CD14-positive monocyte (primary cell): ENCODE measurements around the gene LAG3. TPM values are rescaled to one million over a fixed set of nuclear protein-coding genes. Genes with fewer than 3 reads are reported as not detected.

Experiments
- DNase-seq, 3 donors: peaks; one replicate each; pipeline ENCODE4 v3.0.0-alpha.2; 2011 to 2022
- H2AFZ ChIP-seq: 2 replicates; pipeline ENCODE4 v1.6.0; 2012; ENCODE audit warnings: mild to moderate bottlenecking, low read depth, low read length, inconsistent platforms; ENCODE audit not compliant: insufficient read depth, poor library complexity, severe bottlenecking
- H3K27ac ChIP-seq, 2 donors: 1 replicate in 1 of 2; 2 replicates in 1 of 2; pipeline ENCODE4 v1.5.1; 2012 to 2013; ENCODE audit warnings: low read length in 2 of 2, control low read depth in 1 of 2, inconsistent platforms in 1 of 2, low read depth in 1 of 2, mild to moderate bottlenecking in 1 of 2
- H3K27me3 ChIP-seq, 2 donors: one replicate each; pipeline versions ENCODE4 v1.6.0 to v1.6.1; 2011 to 2013; ENCODE audit warnings: low read length in 2 of 2; ENCODE audit not compliant: control insufficient read depth in 2 of 2, insufficient read depth in 2 of 2
- H3K36me3 ChIP-seq, 2 donors: replicated peaks in 1 of 2; 1 replicate in 1 of 2; 2 replicates in 1 of 2; pipeline versions ENCODE4 v1.5.1 to v1.6.1; 2012 to 2013; ENCODE audit warnings: low read length in 2 of 2, control low read depth in 1 of 2, inconsistent platforms in 1 of 2, mild to moderate bottlenecking in 1 of 2; ENCODE audit not compliant: insufficient read depth in 2 of 2, control insufficient read depth in 1 of 2
- H3K4me1 ChIP-seq, 2 donors: 1 replicate in 1 of 2; 2 replicates in 1 of 2; pipeline versions ENCODE4 v1.5.1 to v1.6.1; 2012 to 2013; ENCODE audit warnings: low read length in 2 of 2, control low read depth in 1 of 2, inconsistent platforms in 1 of 2, mild to moderate bottlenecking in 1 of 2, moderate library complexity in 1 of 2; ENCODE audit not compliant: insufficient read depth in 2 of 2, control insufficient read depth in 1 of 2
- H3K4me2 ChIP-seq: replicated peaks from 2 replicates; pipeline ENCODE3; 2012; ENCODE audit warnings: low read length, moderate library complexity, mild to moderate bottlenecking; ENCODE audit not compliant: poor library complexity, severe bottlenecking; ENCODE audit errors: extremely low read depth
- H3K4me3 ChIP-seq, 3 experiments: fragments of 200-600 bp in 1 of 3; sonication (generic) in 1 of 3; replicated peaks in 1 of 3; 1 replicate in 2 of 3; 2 replicates in 1 of 3; pipeline ENCODE4 v1.5.1; 2011 to 2013; ENCODE audit warnings: low read length in 3 of 3, mild to moderate bottlenecking in 3 of 3, control low read depth in 2 of 3, low read depth in 2 of 3, inconsistent platforms in 1 of 3, moderate library complexity in 1 of 3
- H3K79me2 ChIP-seq: 2 replicates; pipeline ENCODE4 v1.6.0; 2012; ENCODE audit warnings: mild to moderate bottlenecking, control low read depth, inconsistent platforms, low read length, moderate library complexity; ENCODE audit not compliant: insufficient read depth
- H3K9ac ChIP-seq: 2 replicates; pipeline ENCODE4 v1.6.0; 2017; ENCODE audit warnings: low read length, mild to moderate bottlenecking; ENCODE audit not compliant: insufficient read depth, poor library complexity, severe bottlenecking
- H3K9me3 ChIP-seq, 2 donors: replicated peaks in 1 of 2; 1 replicate in 1 of 2; 2 replicates in 1 of 2; pipeline versions ENCODE4 v1.5.1 to v1.6.1; 2012 to 2013; ENCODE audit warnings: low read length in 2 of 2, control low read depth in 1 of 2; ENCODE audit not compliant: control insufficient read depth in 1 of 2, insufficient read depth in 1 of 2
- H4K20me1 ChIP-seq: 2 replicates; pipeline ENCODE4 v1.6.0; 2012; ENCODE audit warnings: mild to moderate bottlenecking, low read length, control low read depth, moderate library complexity; ENCODE audit not compliant: insufficient read depth
- H3K27ac Mint-ChIP-seq, 7 donors: one replicate each; pipeline ENCODE4 v1.8.0; 2020; ENCODE audit warnings: mild to moderate bottlenecking in 7 of 7, mixed read lengths in 7 of 7, moderate library complexity in 6 of 7, inconsistent platforms in 2 of 7
- H3K27me3 Mint-ChIP-seq, 3 donors: one replicate each; pipeline ENCODE4 v1.8.0; 2021 to 2022; ENCODE audit warnings: low read depth in 3 of 3, mild to moderate bottlenecking in 3 of 3, mixed read lengths in 3 of 3, moderate library complexity in 3 of 3, inconsistent platforms in 1 of 3
- H3K36me3 Mint-ChIP-seq, 2 donors: one replicate each; pipeline ENCODE4 v1.8.0; 2020; ENCODE audit warnings: mixed read lengths in 2 of 2, inconsistent platforms in 1 of 2, mild to moderate bottlenecking in 1 of 2
- H3K4me1 Mint-ChIP-seq: one replicate; pipeline ENCODE4 v1.8.0; 2020; ENCODE audit warnings: mild to moderate bottlenecking, mixed read lengths
- H3K4me3 Mint-ChIP-seq, 2 donors: one replicate each; pipeline ENCODE4 v1.8.0; 2020; ENCODE audit warnings: mild to moderate bottlenecking in 2 of 2, mixed read lengths in 2 of 2, moderate library complexity in 1 of 2
- H3K9me3 Mint-ChIP-seq, 7 donors: one replicate each; pipeline ENCODE4 v1.8.0; 2020 to 2022; ENCODE audit warnings: mixed read lengths in 7 of 7, mild to moderate bottlenecking in 6 of 7, moderate library complexity in 6 of 7, inconsistent platforms in 2 of 7
- CTCF ChIP-seq: fragments of 200-600 bp; IDR thresholded peaks from one replicate; pipeline ENCODE4 v1.8.0; 2022; ENCODE audit warnings: antibody characterized with exemption, mild to moderate bottlenecking
- WGBS: methylation state at CpG from one replicate; pipeline ENCODE4 v1.1.5; 2013; ENCODE audit warnings: missing lambda C conversion rate; ENCODE audit not compliant: insufficient coverage; 5-methylcytosine and 5-hydroxymethylcytosine counted together
- intact Hi-C, 2 donors: fragments of 100-400 bp; cut with micrococcal nuclease; formaldehyde crosslinking; loops; one replicate each; pipeline versions ENCODE4 v1.15.0 to v1.15.1; 2023
- polyA plus RNA-seq, 3 donors: library from polyadenylated mRNA; depleted of rRNA in 1 of 3; unstranded in 2 of 3; stranded (reverse) in 1 of 3; fragments of 300-500 nt in 2 of 3; fragments of >200 nt in 1 of 3; fragmentation: Illumina TruSeq in 2 of 3; gene quantifications; 1 replicate in 2 of 3; 2 replicates in 1 of 3; pipeline ENCODE4 v1.2.3, GENCODE V29; 2012 to 2021

The LAG3 gene
- polyA plus RNA-seq, 3 donors: 0.04 TPM; not detected in 2

- no peak for TF ChIP-seq CTCF
- H3K79me2 ChIP-seq: peaks cover 31% of the 10 kb centered on the region
- peaks cover 77 to 86% of the 10 kb centered on the region in 2 donors for H3K4me1 ChIP-seq
- H3K9me3 ChIP-seq: no peaks in the 10 kb centered on the region
- Mint-ChIP-seq H3K36me3 (peaks cover 2 to 4% of the 10 kb centered on the region in 2 donors), H3K4me1 (peaks cover 75% of the 10 kb centered on the region), H3K27me3 (peaks cover 0 to 2% (median 1%) of the 10 kb centered on the region in 3 donors), H3K9me3 (no peaks in the 10 kb centered on the region), H3K27ac (peak overlapping the region in 2 of 7 donors; percentile 35), H3K4me3 (no peak overlapping the region)
- no peaks in the 10 kb centered on the region for H4K20me1 ChIP-seq
- H3K4me3 ChIP-seq: no peak overlapping the region
- no CpG with 5 or more reads among the region's 5 CpGs for WGBS
- no peak overlapping the region for H2AFZ ChIP-seq
- H3K36me3 ChIP-seq: no peaks in the 10 kb centered on the region
- no peaks in the 10 kb centered on the region for H3K27me3 ChIP-seq
- H3K9ac ChIP-seq: no peak overlapping the region
- no peak for DNase-seq
- intact Hi-C loops: no loop called here
- H3K4me2 ChIP-seq: no peak overlapping the region
- H3K27ac ChIP-seq: peak overlapping the region in 1 of 2 donors; percentile 7
Observed at GRCh38 chr12:6787309-6787708, 15.0 kb downstream of the LAG3 start.

- Histone ChIP-seq H3K4me3 (peak within 1 kb of the TSS; percentile 79 to 97 (median 96)), H3K27ac (peak within 1 kb of the TSS; percentile 94), H3K79me2 (peaks cover 47% of the 10 kb centered on the region), H3K9ac (peak within 1 kb of the TSS; percentile 69), H3K36me3 (peaks cover 0 to 2% of the 10 kb centered on the region in 2 donors), H2AFZ (peak within 1 kb of the TSS; percentile 81), H3K4me2 (peak within 1 kb of the TSS; percentile 85), H3K27me3 (no peaks in the 10 kb centered on the region), H3K4me1 (peaks cover 84 to 91% of the 10 kb centered on the region in 2 donors), H3K9me3 (no peaks in the 10 kb centered on the region), H4K20me1 (peaks cover 16% of the 10 kb centered on the region)
- intact Hi-C loops: no loop called here
- peak; percentile 59 to 70 (median 62) for DNase-seq
- Mint-ChIP-seq H3K4me3 (peak within 1 kb of the TSS; percentile 94 to 97), H3K4me1 (peaks cover 84% of the 10 kb centered on the region), H3K9me3 (no peaks in the 10 kb centered on the region), H3K27ac (peak within 1 kb of the TSS; percentile 86 to 98 (median 93)), H3K27me3 (peaks cover 0 to 2% (median 0%) of the 10 kb centered on the region in 3 donors), H3K36me3 (peaks cover 7 to 9% of the 10 kb centered on the region in 2 donors)
- no peak for TF ChIP-seq CTCF
- WGBS: 36% methylated on average over 16 of the region's 18 CpGs
Observed at GRCh38 chr12:6788972-6789924, 16.9 kb downstream of the LAG3 start, which contains the start of gene CD4. TSS of gene CD4 (plus strand) at chr12:6789528. CDS start at chr12:6800139, 10,611 bp downstream.
